ENCODE data around the gene SERPINB1.

SERPINB1 gene

GRCh38 chr6:2792330-2793110 is 49.1 kb downstream of the SERPINB1 start:
- DNase-seq (ENCODE audit: low spot score): no peak

DNA sequence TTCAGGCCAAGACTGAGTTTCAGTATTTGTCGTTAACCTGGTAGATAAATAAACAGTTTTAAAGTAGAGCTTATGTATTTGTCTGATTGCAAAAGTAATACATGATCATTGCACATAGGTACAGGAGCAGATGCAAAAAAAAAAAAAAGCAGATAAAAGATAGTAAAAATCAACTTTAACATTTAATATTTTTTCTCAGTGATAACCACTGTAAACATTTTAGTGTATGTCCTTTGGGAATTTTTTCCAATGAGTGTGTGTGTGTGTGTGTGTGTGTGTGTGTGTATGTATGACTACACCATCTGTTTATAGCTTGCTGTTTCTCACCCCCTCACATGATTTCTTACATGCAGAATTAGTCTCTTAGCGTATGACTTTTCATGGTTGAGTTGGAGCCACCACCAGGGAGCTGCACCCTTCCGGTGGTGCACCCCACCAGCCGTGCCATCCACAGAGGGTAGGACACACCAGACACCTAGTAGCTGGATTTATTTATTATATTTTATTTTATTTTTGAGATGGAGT is 50.2 kb downstream of the SERPINB1 start:
- DNase-seq (ENCODE audit: low spot score): no peak

- DNase-seq (ENCODE audit: low spot score): peak; percentile 82
These were observed 50.8 kb downstream of the SERPINB1 start for GRCh38 chr6:2790588-2791449.

DNA sequence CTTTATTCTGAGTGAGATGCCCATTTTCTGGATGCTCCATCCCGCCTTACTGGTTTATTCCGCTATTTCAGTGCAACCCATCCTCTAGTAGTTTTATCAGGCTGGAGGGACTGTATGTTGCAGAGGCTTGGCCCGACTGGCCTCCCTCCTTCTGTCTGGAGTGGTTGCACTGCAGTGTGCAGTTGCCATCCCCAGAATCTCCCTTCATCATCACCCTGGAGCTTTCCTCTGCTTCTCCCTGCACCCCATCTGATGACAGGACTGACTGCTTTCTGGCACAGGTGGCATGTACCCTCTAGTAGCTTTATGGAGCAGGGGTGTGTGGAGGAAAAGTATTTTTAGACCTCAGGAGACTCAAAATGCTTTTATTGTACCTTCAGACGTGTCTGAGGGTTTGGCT is 55.4 kb downstream of the SERPINB1 start:
- DNase-seq (ENCODE audit: low spot score): no peak

GRCh38 chr6:2784930-2785329 is 56.7 kb downstream of the SERPINB1 start:
- no peak for DNase-seq (ENCODE audit: low spot score)

DNA sequence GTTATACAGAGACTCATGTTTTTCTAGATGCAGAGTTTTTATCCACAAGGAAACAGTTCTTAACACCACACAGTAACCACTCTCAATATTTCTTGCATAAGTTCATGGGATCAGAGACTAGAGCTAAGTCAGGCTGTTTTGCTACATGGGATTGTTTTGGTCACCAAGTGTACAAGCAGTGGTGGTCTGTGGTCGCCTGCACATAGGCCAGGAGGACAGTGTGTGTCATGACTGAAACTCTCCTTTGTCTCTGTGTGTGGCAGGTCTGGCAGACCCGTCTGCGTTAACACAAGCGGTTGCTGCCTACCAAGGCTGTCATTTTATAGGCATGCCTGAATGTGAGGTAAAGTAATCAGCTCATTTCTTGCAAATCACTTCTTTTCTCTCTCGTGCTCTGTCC is 57.6 kb downstream of the SERPINB1 start:
- no peak for DNase-seq (ENCODE audit: low spot score)

GRCh38 chr6:2783188-2783963 is 58.3 kb downstream of the SERPINB1 start:
- DNase-seq (ENCODE audit: low spot score): no peak

- DNase-seq (ENCODE audit: low spot score): no peak
These were observed 58.9 kb downstream of the SERPINB1 start for GRCh38 chr6:2782825-2783187.

GRCh38 chr6:2782356-2782708 is 59.3 kb downstream of the SERPINB1 start:
- DNase-seq (ENCODE audit: low spot score): no peak
